Neuronal stem cell (in vitro differentiated cells): Measurements from ENCODE around the gene CDC123. TPM values are rescaled to one million over a fixed set of nuclear protein-coding genes. Genes with fewer than 3 reads are reported as not detected.

Experiments used
- DNase-seq: peaks from one replicate; pipeline ENCODE4 v3.0.0-alpha.2; 2013; ENCODE audit warnings: low spot score
- H2AFZ ChIP-seq: one replicate; pipeline ENCODE4 v1.6.1; 2013; ENCODE audit warnings: mild to moderate bottlenecking, low read length, inconsistent platforms
- H2AK5ac ChIP-seq: 2 replicates; pipeline ENCODE4 v1.6.1; 2013; ENCODE audit warnings: low read depth, mild to moderate bottlenecking, inconsistent platforms, low read length, moderate library complexity, mixed read lengths
- H2BK120ac ChIP-seq: 2 replicates; pipeline ENCODE4 v1.6.1; 2013; ENCODE audit warnings: low read depth, mild to moderate bottlenecking, inconsistent platforms, low read length, moderate library complexity, mixed read lengths
- H2BK12ac ChIP-seq: one replicate; pipeline ENCODE4 v1.6.1; 2013; ENCODE audit warnings: low read length, inconsistent platforms
- H2BK15ac ChIP-seq: 2 replicates; pipeline ENCODE4 v1.6.1; 2013; ENCODE audit warnings: mild to moderate bottlenecking, low read length, inconsistent platforms, mixed read lengths
- H2BK5ac ChIP-seq: one replicate; pipeline ENCODE4 v1.6.1; 2013; ENCODE audit warnings: inconsistent platforms, mild to moderate bottlenecking, low read length, moderate library complexity
- H3K14ac ChIP-seq: one replicate; pipeline ENCODE4 v1.6.1; 2013; ENCODE audit warnings: low read length, inconsistent platforms
- H3K18ac ChIP-seq: 2 replicates; pipeline ENCODE4 v1.6.1; 2013; ENCODE audit warnings: low read length, inconsistent platforms
- H3K23ac ChIP-seq: 2 replicates; pipeline ENCODE4 v1.6.1; 2013; ENCODE audit warnings: low read depth, mild to moderate bottlenecking, mixed read lengths, low read length, inconsistent platforms; ENCODE audit not compliant: poor library complexity
- H3K27ac ChIP-seq: replicated peaks from 3 replicates; pipeline ENCODE4 v1.5.1; 2013; ENCODE audit warnings: low read length, inconsistent platforms
- H3K27me3 ChIP-seq, 3 experiments: 2 replicates each; pipeline ENCODE4 v1.6.1; 2013; ENCODE audit warnings: low read length in 3 of 3, mild to moderate bottlenecking in 2 of 3, inconsistent platforms in 1 of 3, low read depth in 1 of 3, mixed read lengths in 1 of 3, moderate library complexity in 1 of 3; ENCODE audit not compliant: control insufficient read depth in 3 of 3, insufficient read depth in 3 of 3
- H3K36me3 ChIP-seq, 2 donors: replicated peaks in 1 of 2; 2 replicates each; pipeline ENCODE4 v1.6.1; 2013; ENCODE audit warnings: low read length in 2 of 2; ENCODE audit not compliant: control insufficient read depth in 2 of 2, insufficient read depth in 2 of 2
- H3K4ac ChIP-seq: 2 replicates; pipeline ENCODE4 v1.6.1; 2013; ENCODE audit warnings: inconsistent platforms, mild to moderate bottlenecking, low read length, moderate library complexity
- H3K4me1 ChIP-seq, 2 donors: 1 replicate in 1 of 2; 2 replicates in 1 of 2; pipeline ENCODE4 v1.6.1; 2013; ENCODE audit warnings: low read length in 2 of 2, low read depth in 1 of 2; ENCODE audit not compliant: control insufficient read depth in 2 of 2, insufficient read depth in 1 of 2
- H3K4me2 ChIP-seq: one replicate; pipeline ENCODE4 v1.6.1; 2013; ENCODE audit warnings: mild to moderate bottlenecking, low read length, inconsistent platforms; ENCODE audit not compliant: insufficient read depth, poor library complexity, severe bottlenecking
- H3K4me3 ChIP-seq, 2 donors: 2 replicates each; pipeline ENCODE4 v1.5.1; 2013; ENCODE audit warnings: low read length in 2 of 2, mild to moderate bottlenecking in 2 of 2, inconsistent platforms in 1 of 2, moderate library complexity in 1 of 2
- H3K79me1 ChIP-seq: one replicate; pipeline ENCODE4 v1.6.1; 2013; ENCODE audit warnings: low read depth, mild to moderate bottlenecking, inconsistent platforms, low read length, moderate library complexity
- H3K9ac ChIP-seq: one replicate; pipeline ENCODE4 v1.6.1; 2013; ENCODE audit warnings: mild to moderate bottlenecking, low read depth, low read length, inconsistent platforms; ENCODE audit not compliant: poor library complexity
- H3K9me3 ChIP-seq, 2 donors: replicated peaks in 1 of 2; 2 replicates each; pipeline versions ENCODE3 to v1.6.1; 2013; ENCODE audit warnings: low read length in 2 of 2, mild to moderate bottlenecking in 2 of 2, inconsistent platforms in 1 of 2, low read depth in 1 of 2, mixed read lengths in 1 of 2, moderate library complexity in 1 of 2; ENCODE audit not compliant: control insufficient read depth in 2 of 2, insufficient read depth in 1 of 2
- H4K8ac ChIP-seq: one replicate; pipeline ENCODE4 v1.6.1; 2013; ENCODE audit warnings: low read depth, mild to moderate bottlenecking, inconsistent platforms, low read length, moderate library complexity
- H4K91ac ChIP-seq: one replicate; pipeline ENCODE4 v1.6.1; 2013; ENCODE audit warnings: low read length, low read depth, mild to moderate bottlenecking, inconsistent platforms; ENCODE audit not compliant: poor library complexity
- WGBS, 2 donors: extraction: QIAGEN DNeasy Blood & Tissue Kit; methylation state at CpG; one replicate each; pipeline ENCODE4 v1.1.7; 2013; ENCODE audit warnings: missing lambda C conversion rate in 2 of 2, mixed read lengths in 1 of 2; ENCODE audit not compliant: insufficient read length in 2 of 2, insufficient replicate concordance in 1 of 2; ENCODE audit errors: extremely low coverage in 2 of 2; 5-methylcytosine and 5-hydroxymethylcytosine counted together
- polyA plus RNA-seq, 2 experiments: library from polyadenylated mRNA; stranded (reverse); fragments of 200-250 nt; gene quantifications; one replicate each; pipeline ENCODE4 v1.2.3, GENCODE V29; 2013

Gene CDC123
- 121 TPM for polyA plus RNA-seq (2013, experiment 1 of 2)
- 123 TPM for polyA plus RNA-seq (2013, experiment 2 of 2)

DNA sequence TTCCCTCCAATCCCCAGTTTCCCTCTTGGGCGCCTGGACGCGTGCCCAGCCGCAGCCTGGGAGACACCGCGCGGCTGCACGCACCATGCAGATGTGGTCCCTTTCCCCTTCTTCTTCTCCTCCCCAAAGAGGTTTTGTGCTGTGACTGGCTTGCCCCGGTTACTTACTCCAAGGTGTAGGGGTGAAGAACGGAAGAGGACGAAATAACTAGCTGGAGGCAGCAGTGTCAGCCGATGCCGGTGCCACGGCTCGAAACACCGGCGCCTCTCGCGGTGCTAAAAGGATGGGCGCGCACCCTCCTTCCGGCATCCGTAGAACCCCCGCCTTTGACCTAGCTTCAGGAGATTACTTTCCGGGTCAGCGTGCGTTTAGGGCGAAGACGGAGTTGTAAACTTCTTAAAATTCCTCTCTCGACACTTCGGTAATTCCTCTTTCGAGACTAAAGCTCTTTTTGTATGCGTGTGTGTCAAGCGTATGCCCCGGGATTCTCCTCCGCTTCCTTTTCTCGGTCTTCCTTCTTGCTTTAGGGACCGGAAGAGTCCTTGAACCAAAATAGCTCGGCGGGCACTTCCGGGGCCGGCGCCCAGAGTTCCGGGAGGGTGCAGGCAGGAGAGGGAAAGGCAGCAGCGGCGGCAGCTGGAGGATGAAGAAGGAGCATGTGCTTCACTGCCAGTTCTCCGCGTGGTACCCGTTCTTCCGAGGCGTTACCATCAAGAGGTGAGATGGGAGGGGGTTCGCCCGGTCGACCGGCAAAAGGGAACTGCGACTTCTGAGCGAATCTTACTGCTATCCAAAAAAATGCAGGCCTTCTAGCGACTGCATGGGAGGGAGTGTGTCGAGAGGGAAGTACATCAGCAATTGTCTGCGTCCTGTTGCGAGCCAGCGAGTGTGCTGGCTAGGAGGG lies at the start of gene CDC123, which contains the start of gene NUDT5:
CDC123 (plus strand) TSS at position 586 of the 904 bp plus-strand sequence; CDS start at position 644, 58 bp downstream.
NUDT5 (minus strand) TSS at position 289 of the 904 bp plus-strand sequence. CDS start 9,600 bp downstream, outside the sequence.
- no peak within 1 kb of the TSS for H2AK5ac ChIP-seq
- peak within 1 kb of the TSS; percentile 84 for H3K18ac ChIP-seq
- H4K8ac ChIP-seq, result no peak within 1 kb of the TSS
- peak; percentile 78 for DNase-seq
- H2BK15ac ChIP-seq, result no peak within 1 kb of the TSS
- H3K14ac ChIP-seq, result peak within 1 kb of the TSS; percentile 47
- H3K4me3 ChIP-seq, result peak within 1 kb of the TSS; percentile 91 to 96
- no peaks in the 10 kb centered on the region for H3K27me3 ChIP-seq
- peak within 1 kb of the TSS; percentile 94 for H3K9ac ChIP-seq
- peak within 1 kb of the TSS; percentile 83 for H3K27ac ChIP-seq
- WGBS, 2 donors, result no CpG with 5 or more reads among the region's 62 CpGs
- peak within 1 kb of the TSS; percentile 78 for H2BK5ac ChIP-seq
- no peak within 1 kb of the TSS for H3K4ac ChIP-seq
- H2BK120ac ChIP-seq, result no peak within 1 kb of the TSS
- peaks cover 4% of the 10 kb centered on the region for H3K79me1 ChIP-seq
- no peaks in the 10 kb centered on the region for H3K9me3 ChIP-seq
- H4K91ac ChIP-seq, result no peak within 1 kb of the TSS
- peak within 1 kb of the TSS; percentile 37 for H3K23ac ChIP-seq
- H3K4me2 ChIP-seq, result peak within 1 kb of the TSS; percentile 81
- peaks cover 10 to 45% of the 10 kb centered on the region in 2 donors for H3K36me3 ChIP-seq
- peaks cover 0 to 2% of the 10 kb centered on the region in 2 donors for H3K4me1 ChIP-seq
- H2AFZ ChIP-seq, result peak within 1 kb of the TSS; percentile 91
- no peak within 1 kb of the TSS for H2BK12ac ChIP-seq

DNA sequence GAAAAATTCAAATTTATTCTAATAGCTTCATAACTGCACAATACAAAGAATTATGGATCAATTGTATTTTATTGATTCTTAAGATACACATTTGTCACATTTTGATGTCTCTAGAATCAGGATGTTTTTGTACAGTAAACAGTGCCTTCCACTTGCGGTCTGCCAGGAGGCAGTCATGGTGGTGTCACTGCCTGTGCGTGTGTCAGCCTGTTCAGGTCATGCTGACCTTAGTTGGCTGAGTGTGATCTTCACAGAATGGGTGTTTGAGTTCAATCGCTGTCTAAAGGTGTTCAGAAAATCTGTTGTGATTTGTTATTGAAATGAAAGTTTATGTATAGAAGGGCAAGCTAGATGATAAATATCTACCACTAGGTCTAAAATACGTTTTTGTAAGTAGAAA lies 45.8 kb upstream of the CDC123 start:
- H3K79me1 ChIP-seq, result no peaks in the 10 kb centered on the region
- H2BK12ac ChIP-seq, result no peak overlapping the region
- H4K91ac ChIP-seq, result no peak overlapping the region
- no peak overlapping the region for H2BK15ac ChIP-seq
- H3K18ac ChIP-seq, result no peak overlapping the region
- no peak overlapping the region for H3K4me2 ChIP-seq
- H3K4me1 ChIP-seq, result peaks cover 0 to 4% of the 10 kb centered on the region in 2 donors
- no CpG with 5 or more reads among the region's 4 CpGs for WGBS, 2 donors
- H3K14ac ChIP-seq, result no peak overlapping the region
- no peak overlapping the region for H2BK120ac ChIP-seq
- H3K23ac ChIP-seq, result no peak overlapping the region
- H3K9me3 ChIP-seq, result no peaks in the 10 kb centered on the region
- H3K4ac ChIP-seq, result no peak overlapping the region
- no peak overlapping the region for H3K4me3 ChIP-seq
- no peak overlapping the region for H4K8ac ChIP-seq
- no peaks in the 10 kb centered on the region for H3K27me3 ChIP-seq
- no peak overlapping the region for H2AFZ ChIP-seq
- no peak overlapping the region for H2BK5ac ChIP-seq
- no peak for DNase-seq
- H3K36me3 ChIP-seq, result peaks cover 8 to 70% of the 10 kb centered on the region in 2 donors
- H3K9ac ChIP-seq, result no peak overlapping the region
- no peak overlapping the region for H3K27ac ChIP-seq
- no peak overlapping the region for H2AK5ac ChIP-seq

DNA sequence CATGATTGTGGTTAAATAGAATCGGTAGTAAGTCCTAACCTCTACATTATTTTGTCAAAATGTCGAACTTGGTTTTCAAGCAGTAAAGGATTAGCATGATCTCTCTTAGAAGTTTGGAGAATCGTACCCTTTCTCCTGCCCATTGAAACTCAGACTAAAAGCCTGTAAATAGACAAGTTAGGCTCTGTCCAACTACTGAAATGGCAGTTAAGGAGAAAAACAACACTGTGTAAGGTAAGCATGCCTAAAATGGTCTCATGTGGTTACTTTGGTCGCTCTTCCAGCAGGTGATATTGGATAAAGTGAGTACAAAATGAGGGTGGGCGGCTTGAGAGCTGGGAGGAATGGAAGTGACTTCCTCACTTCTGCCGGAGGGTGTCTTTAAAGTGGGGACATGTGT lies 41.5 kb upstream of the CDC123 start:
- H4K8ac ChIP-seq, result no peak overlapping the region
- no peak overlapping the region for H3K4ac ChIP-seq
- H3K4me2 ChIP-seq, result no peak overlapping the region
- H3K14ac ChIP-seq, result no peak overlapping the region
- H2BK12ac ChIP-seq, result no peak overlapping the region
- H3K4me3 ChIP-seq, result no peak overlapping the region
- H2BK120ac ChIP-seq, result no peak overlapping the region
- no peak overlapping the region for H2AFZ ChIP-seq
- no peak overlapping the region for H2BK15ac ChIP-seq
- H3K79me1 ChIP-seq, result no peaks in the 10 kb centered on the region
- no peak overlapping the region for H2BK5ac ChIP-seq
- peaks cover 15 to 79% of the 10 kb centered on the region in 2 donors for H3K36me3 ChIP-seq
- no peaks in the 10 kb centered on the region for H3K9me3 ChIP-seq
- no peak overlapping the region for H2AK5ac ChIP-seq
- H3K18ac ChIP-seq, result no peak overlapping the region
- H4K91ac ChIP-seq, result no peak overlapping the region
- no peaks in the 10 kb centered on the region for H3K27me3 ChIP-seq
- H3K4me1 ChIP-seq, result peaks cover 0 to 4% of the 10 kb centered on the region in 2 donors
- no CpG with 5 or more reads among the region's 6 CpGs for WGBS, 2 donors
- no peak overlapping the region for H3K9ac ChIP-seq
- no peak for DNase-seq
- H3K23ac ChIP-seq, result no peak overlapping the region
- H3K27ac ChIP-seq, result no peak overlapping the region
